ENCODE measurements around the gene TCF20.

Gene TCF20

DNA sequence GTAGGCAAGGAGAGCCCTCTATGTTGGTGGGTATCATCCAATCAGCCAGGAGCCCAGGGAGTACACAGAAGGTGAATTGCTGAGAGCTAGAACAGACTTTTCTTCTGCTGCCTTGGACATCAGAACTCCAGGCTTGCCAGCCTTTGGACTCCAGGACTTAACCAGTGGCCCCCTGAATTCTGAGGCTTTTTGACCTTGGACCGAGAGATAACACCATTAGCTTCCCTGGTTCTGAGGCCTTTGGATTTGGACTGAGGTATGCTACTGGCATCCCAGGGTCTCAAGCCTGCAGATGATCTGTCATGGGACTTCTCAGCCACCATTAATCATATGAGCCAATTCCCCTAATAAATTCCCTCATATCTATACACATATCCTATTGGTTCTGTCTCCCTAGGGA, 21.5 kb downstream of the TCF20 start:
- Histone ChIP-seq H3K36me3 (peaks cover 9% of the 10 kb centered on the region; the same call in 1 of the 2 replicates), H3K4me3 (ENCODE audit: low read depth, low read length) (no peak overlapping the region), H3K27ac (no peak overlapping the region), H3K27me3 (ENCODE audit: insufficient read depth, low read depth, severe bottlenecking) (no peaks in the 10 kb centered on the region), H3K9me3 (ENCODE audit: severe bottlenecking) (no peaks in the 10 kb centered on the region)
- TF ChIP-seq CTCF (IDR thresholded peaks at IDR 0.05; ENCODE audit: low read depth, low read length), result no peak
- no peak for DNase-seq

- Histone ChIP-seq H3K27ac (no peak overlapping the region), H3K36me3 (peaks cover 12% of the 10 kb centered on the region), H3K27me3 (ENCODE audit: insufficient read depth, low read depth, severe bottlenecking) (no peaks in the 10 kb centered on the region), H3K4me3 (ENCODE audit: low read depth, low read length) (no peak overlapping the region), H3K9me3 (ENCODE audit: severe bottlenecking) (no peaks in the 10 kb centered on the region)
- TF ChIP-seq CTCF (IDR thresholded peaks at IDR 0.05; ENCODE audit: low read depth, low read length), result no peak
- no peak for DNase-seq
Observed at GRCh38 chr22:42247596-42247995, 22.9 kb downstream of the TCF20 start.

GRCh38 chr22:42243802-42244060, 26.7 kb downstream of the TCF20 start:
- DNase-seq, result no peak
- H3K27ac ChIP-seq, result no peak overlapping the region
- peaks cover 12% of the 10 kb centered on the region for H3K36me3 ChIP-seq
- H3K27me3 ChIP-seq (ENCODE audit: insufficient read depth, low read depth, severe bottlenecking), result no peaks in the 10 kb centered on the region
- H3K9me3 ChIP-seq (ENCODE audit: severe bottlenecking), result no peaks in the 10 kb centered on the region
- H3K4me3 ChIP-seq (ENCODE audit: low read depth, low read length), result no peak overlapping the region
- no peak for TF ChIP-seq CTCF (IDR thresholded peaks at IDR 0.05; ENCODE audit: low read depth, low read length)

- no peak overlapping the region for H3K4me3 ChIP-seq (ENCODE audit: low read depth, low read length)
- TF ChIP-seq CTCF (IDR thresholded peaks at IDR 0.05; ENCODE audit: low read depth, low read length), result no peak
- H3K36me3 ChIP-seq, result peaks cover 12% of the 10 kb centered on the region
- no peaks in the 10 kb centered on the region for H3K9me3 ChIP-seq (ENCODE audit: severe bottlenecking)
- H3K27me3 ChIP-seq (ENCODE audit: insufficient read depth, low read depth, severe bottlenecking), result no peaks in the 10 kb centered on the region
- H3K27ac ChIP-seq, result no peak overlapping the region
- no peak for DNase-seq
Observed at GRCh38 chr22:42236848-42237247, 33.6 kb downstream of the TCF20 start.

DNA sequence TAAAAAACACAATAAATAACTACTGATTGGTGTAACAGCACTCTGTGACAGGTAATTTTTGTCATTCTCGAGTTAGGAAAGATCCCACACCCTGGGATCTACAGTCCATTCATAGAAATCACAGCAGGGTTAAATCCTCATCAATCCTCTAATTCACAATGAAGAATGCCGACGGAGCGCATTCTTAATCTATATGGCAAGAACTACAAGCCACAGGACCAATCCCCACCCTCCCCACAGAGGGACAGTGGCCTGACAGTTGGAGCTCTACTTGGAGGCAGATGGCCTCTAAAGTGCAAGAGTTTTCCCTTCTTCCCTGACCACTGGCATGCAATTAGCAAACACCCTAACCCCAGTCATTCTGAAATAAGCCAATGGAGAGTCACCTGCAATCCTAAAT, 34.2 kb downstream of the TCF20 start:
- H3K27me3 ChIP-seq (ENCODE audit: insufficient read depth, low read depth, severe bottlenecking), result no peaks in the 10 kb centered on the region
- peaks cover 12% of the 10 kb centered on the region for H3K36me3 ChIP-seq
- H3K9me3 ChIP-seq (ENCODE audit: severe bottlenecking), result no peaks in the 10 kb centered on the region
- peak; percentile 25 for DNase-seq
- no peak overlapping the region for H3K27ac ChIP-seq
- no peak for TF ChIP-seq CTCF (IDR thresholded peaks at IDR 0.05; ENCODE audit: low read depth, low read length)
- no peak overlapping the region for H3K4me3 ChIP-seq (ENCODE audit: low read depth, low read length)

DNA sequence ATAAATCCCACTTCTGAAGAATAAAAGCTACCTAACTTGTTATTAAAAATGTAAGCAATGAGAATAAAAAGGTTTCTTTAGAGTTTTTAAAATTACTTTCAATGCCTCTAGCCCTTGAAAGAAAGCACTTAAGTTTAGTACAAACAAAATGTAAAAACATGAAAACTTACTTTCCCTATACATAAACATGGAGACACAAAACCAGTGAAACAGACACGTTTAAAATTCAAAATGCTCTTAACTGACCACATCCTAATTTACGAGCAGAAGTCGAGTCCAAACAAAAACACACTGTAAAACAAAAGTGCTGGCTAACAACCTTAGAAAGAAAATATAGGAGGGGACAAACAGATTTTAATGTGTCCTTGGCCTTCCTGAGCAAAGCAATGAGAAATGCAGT, 36.6 kb downstream of the TCF20 start:
- Histone ChIP-seq H3K27ac (no peak overlapping the region), H3K27me3 (ENCODE audit: insufficient read depth, low read depth, severe bottlenecking) (no peaks in the 10 kb centered on the region)

More for the DNA sequence above, 36.6 kb downstream of the TCF20 start:
- Histone ChIP-seq H3K9me3 (ENCODE audit: severe bottlenecking) (no peaks in the 10 kb centered on the region), H3K36me3 (peaks cover 12% of the 10 kb centered on the region), H3K4me3 (ENCODE audit: low read depth, low read length) (no peak overlapping the region)
- no peak for TF ChIP-seq CTCF (IDR thresholded peaks at IDR 0.05; ENCODE audit: low read depth, low read length)
- DNase-seq, result no peak

Measured in WERI-Rb-1 (cell line).